ENCODE data around the gene LRRC8E. TPM values are rescaled to one million over a fixed set of nuclear protein-coding genes. Genes with fewer than 3 reads are reported as not detected.

Gene LRRC8E
- total RNA-seq, 1 donor from 2014 or later, result 3.0 TPM

DNA sequence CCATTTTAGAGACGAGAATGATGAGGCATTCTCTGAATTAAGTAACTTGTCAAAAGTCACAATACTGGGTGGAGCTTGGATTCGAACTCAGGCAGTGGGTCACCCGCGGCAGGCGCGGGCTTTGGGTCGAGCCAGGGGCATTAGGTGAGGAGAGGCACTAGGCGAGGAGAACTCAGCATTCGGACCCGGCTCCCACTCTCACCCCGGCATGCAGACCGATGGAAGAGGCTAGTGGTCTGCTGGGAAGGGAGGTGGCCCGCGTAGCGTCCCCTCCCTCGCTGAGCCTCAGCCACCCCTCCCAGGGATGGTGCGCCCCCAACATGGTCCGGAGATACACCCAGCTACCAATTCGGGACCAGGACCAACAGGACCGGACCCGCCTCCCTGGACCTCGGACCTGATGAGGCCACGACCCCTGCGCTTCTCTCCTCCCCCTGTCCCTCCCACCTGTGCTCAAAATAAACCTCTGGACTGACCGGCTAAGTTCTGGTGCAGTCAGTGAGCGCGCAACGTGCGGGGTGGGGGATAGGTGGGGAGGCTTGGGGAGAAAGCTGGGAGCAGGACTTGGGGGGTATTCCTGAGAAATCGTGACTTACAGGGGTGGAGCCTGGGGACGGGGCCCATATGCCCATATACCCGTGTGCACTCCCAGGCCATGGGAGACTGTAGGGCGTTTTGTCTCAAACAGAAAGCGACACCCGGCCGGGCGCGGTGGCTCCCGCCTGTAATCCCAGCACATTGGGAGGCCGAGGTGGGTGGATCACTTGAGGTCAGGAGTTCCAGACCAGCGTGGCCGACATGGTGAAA lies 30.5 kb downstream of the LRRC8E start:
- DNase-seq (ENCODE audit: extremely low read depth, low read depth, low spot score), result no peak

DNA sequence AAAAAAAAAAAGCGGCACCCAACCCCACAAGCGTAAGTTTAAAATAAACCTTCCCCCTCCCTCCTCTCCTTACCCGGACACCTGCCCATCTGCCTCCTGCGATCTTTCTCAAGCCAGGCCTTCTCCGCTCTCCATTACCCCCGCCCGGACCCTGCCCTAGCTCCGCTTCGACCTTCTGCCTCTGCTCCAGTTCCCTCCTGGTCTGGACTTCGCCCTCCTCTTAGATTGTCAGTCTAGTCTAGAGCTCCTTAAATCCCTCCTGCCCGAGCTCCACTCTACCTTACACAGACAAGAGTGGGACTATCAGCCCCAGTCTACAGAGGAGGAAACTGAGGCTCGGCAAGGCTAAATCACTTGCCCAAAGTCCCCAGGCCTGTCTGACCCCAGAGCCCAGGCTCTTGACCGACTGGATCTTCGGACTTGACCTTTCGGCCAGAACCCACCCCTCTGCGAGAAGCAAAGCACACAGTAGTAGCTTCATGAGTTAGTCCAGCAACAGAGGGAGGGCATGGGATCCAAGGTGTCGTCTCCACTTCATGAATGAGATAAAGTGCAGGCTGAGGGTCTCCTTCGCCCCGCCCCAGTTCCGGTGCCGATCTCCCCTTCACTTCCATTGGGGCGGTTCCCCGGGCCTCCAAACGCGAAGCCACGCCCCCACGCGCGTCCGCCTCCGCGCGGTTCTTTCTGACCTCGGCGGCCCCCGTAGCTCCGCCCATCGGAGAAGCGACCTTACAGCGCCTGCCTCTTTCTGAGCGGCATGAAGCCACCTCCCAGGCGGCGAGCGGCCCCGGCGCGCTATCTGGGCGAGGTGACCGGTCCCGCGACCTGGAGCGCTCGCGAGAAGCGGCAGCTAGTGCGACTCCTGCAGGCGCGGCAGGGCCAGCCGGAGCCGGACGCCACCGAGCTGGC lies 31.6 kb downstream of the LRRC8E start, which contains the start of gene SNAPC2:
SNAPC2 (plus strand) TSS at position 729 of the 909 bp plus-strand sequence; CDS start at position 758, 29 bp downstream.
- no peak for DNase-seq (ENCODE audit: extremely low read depth, low read depth, low spot score)

DNA sequence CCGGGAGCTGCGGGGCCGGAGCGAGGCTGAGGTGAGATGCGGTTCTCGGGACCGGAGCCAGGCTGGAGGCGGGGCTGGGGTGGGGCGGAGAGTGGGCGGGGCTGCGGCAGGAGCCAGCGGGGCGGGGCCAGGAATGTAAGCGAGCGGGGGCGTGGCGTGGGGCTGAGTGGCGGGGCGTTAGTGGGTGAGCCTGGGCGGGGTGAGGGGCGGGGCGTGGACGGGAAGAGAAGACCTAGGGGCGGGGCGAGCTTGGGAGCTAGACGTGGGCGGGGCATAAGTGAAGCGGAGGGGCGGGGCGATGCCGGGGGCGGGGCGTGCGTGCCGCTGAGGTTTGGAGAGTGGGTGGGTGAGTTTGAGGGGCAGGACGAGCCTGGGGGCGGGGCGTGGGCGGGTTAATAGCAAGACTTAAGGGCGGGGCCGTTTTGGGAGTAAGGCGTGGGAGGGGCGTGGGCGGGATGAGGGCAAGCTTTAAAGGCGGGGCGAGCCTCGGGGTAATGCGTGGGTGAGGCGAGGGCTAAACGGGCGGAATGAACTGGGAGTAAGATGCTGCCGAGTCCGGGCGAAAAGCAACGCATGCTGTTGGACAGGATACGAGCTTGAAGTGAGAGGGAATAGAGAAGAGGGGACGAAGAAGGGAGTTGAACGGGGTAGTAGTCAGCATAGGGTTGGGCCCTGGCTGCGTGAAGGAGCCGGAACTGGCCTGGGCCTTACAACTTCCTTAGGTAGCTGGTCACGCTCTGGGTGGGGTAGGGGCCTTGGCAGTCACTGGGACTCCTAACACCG lies 32.4 kb downstream of the LRRC8E start:
- DNase-seq (ENCODE audit: extremely low read depth, low read depth, low spot score), result no peak

DNA sequence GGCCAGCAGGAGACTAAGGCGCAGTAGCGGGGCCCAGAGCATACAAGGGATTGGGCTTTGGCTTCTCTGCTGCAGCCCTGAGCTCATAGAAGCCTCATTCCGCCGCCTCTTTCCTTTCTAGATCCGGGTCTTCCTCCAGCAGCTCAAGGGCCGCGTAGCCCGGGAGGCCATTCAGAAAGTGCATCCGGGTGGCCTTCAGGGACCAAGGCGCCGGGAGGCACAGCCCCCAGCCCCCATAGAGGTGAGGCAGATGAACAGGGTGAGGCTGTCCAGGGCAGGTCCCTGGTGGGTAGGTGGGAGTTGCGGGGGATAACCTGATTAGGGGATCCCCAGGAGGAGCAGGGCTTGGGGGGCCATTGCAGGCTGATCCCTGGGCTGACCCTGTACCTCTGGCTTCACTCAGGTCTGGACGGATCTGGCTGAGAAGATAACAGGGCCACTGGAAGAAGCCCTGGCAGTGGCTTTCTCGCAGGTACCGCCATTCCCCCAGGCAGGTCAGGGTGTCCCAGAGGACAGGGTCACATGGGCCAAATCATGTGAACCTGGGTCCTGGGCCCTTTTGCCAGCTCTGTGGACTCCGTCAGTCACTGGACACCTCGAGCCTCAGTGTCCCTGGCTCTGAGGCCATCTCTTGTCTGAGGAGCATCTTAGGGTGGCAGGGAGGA lies 33.1 kb downstream of the LRRC8E start:
- DNase-seq (ENCODE audit: extremely low read depth, low read depth, low spot score), result no peak

DNA sequence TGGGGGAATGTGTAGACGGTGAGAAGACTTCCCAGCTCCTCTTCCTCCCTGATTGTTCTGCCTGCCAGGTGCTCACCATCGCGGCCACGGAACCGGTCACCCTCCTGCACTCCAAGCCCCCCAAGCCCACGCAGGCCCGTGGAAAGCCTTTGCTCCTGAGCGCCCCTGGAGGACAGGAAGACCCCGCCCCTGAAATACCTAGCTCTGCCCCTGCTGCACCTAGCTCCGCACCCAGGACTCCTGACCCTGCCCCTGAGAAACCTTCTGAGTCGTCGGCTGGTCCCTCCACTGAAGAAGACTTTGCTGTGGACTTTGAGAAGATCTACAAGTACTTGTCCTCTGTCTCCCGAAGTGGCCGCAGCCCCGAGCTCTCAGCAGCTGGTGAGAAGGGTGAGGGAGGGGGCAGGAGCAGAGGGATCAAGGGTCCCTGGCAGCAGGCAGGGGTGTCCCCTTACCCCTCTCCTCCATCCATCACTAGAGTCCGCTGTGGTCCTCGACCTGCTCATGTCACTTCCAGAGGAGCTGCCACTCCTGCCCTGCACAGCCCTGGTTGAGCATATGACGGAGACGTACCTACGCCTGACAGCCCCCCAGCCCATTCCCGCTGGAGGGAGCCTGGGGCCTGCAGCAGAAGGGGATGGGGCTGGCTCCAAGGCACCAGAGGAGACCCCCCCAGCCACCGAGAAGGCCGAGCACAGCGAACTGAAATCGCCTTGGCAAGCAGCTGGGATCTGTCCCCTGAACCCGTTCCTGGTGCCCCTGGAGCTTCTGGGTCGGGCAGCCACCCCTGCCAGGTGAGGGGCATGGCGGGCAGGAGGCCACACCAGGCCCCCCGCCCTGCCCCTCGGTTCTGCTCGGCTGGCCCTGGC lies 33.9 kb downstream of the LRRC8E start:
- DNase-seq (ENCODE audit: extremely low read depth, low read depth, low spot score), result no peak

DNA sequence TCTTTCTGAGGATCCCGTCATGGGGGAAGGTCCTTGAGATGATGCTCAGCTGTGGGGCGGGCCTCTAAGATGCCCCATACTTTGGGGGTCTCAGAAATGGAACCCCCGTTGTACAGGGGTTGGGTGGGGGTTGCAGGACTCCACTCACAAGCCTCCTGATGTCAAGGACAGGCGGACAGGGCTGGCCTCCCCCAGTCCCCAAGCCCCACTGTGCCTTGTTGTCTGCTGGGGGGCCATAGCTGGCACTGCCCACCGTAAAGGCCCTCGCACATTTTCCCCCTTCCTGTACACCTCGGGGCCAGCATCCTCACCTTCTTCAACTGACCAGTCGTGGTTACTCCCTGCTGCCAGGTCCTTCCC lies 34.5 kb downstream of the LRRC8E start:
- no peak for DNase-seq (ENCODE audit: extremely low read depth, low read depth, low spot score)

DNA sequence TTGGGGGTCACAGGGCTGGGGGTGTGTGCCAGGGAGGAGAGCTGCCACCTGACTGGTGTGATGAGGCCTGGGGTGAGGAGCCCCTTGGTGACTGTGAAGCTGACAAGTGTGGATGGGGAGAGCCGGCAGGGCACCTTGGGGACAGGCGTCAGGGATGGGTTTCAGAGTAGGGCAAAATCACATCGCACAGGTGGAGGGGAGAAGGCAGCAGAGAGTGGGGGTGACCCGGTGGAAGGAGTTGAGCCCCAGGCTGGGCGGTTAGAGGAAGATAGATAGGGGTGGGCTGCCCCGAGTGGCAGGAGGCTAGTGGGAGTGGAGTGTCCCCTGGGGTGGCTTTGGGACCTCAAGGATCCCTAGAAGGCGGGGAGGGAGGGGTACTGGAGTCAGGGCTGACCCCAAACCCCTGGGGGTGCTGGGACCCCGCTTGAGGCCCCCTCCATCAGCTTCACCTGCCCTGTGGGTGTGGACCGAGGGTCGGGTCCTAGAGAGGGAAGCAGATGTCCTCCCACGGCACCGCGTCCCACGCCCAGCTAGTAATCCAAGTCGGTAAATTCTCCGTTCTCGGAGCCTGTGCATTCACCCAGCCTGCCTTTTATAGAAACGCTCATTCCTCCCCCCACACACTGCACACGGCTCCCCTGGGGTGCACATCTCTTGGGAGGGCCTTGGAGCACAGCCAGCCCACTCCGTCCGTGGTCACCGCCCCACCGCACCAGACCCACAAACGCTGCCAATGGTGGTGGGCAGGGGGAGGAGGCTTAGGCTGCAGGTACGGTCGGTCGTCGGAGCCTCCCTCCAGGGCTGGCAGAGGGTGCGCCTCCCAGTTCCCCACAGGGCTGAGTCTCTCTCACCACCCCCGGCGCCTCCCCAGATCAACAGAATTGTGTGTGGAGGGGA lies 35.2 kb downstream of the LRRC8E start:
- DNase-seq (ENCODE audit: extremely low read depth, low read depth, low spot score), result no peak

DNA sequence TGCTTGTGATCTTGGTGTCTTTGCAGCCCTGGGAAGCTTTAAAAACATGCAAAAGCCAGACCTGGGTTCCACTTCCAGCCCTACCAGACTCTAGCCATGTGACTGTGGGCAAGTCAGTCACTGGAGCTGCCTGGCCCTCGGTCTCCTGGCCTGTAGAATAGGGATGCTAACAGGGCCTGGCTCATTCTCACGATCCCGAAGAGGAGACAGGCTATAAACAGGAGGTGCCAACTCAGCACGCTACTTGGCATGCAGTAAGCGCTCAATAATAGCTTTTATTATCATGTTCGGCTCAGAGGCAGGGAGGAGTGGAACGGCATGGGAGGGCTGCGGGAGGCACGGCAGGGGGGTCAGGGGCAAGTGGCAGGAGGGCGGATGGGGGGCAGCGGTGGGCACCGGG lies 35.9 kb downstream of the LRRC8E start:
- DNase-seq (ENCODE audit: extremely low read depth, low read depth, low spot score), result no peak

DNA sequence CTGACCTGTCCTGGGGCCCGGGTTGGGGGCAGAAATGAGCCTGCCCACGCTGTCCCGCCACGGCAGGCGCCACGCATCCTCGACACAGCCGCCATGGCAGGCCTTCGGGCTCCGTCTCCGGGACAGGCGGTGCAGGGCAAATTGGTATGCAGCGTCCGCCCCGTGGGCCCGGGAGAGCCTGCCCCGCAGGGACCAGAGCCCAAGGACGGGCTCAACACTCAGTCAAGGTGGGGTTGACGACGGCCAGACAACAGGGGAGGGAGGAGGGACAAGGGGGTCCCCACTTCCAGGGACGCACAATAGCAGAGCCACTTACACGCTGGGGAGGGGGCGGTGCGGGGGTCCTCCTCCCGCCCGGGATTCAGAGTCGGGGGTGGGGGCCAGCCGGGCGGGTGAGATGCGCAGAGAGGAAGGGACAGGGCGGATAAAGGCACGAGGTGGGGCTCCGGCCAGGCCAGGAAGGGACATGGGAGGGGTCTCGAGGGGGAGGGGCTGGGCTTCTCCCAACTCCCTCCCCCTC lies 36.4 kb downstream of the LRRC8E start:
- no peak for DNase-seq (ENCODE audit: extremely low read depth, low read depth, low spot score)

DNA sequence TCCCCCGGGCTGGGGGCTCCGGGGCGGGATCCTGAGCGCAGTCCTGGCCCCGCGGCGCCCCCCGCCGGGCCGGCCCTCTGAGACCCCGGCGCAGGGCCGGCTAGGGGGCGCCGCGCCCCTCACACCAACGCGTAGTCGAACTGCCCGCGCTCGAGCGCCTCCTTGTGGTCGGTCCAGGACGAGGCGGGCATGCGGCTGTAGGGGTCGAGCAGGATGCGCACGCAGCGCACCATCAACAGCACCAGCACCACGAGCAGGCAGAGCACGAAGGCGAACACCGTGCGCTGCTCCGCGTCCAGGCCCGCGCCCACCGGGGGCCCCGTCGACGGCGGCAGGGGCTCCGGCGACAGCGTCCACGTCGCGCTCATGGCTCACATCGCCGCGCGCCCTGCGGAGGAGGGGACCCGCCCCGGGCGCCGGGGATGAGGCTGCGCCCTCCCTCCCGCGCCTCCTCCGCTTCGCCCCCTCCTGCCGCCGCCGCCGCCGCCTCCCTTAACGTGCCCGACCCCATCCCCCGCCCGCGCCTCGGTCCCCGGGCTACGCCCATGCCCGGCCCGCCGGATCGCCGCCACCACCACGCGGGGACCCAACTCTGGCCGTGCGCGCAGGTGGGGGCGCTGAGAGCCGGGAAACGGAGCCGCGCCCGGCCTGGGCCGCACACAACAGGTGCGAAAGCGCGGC lies 37.0 kb downstream of the LRRC8E start:
- no peak for DNase-seq (ENCODE audit: extremely low read depth, low read depth, low spot score)

DNA sequence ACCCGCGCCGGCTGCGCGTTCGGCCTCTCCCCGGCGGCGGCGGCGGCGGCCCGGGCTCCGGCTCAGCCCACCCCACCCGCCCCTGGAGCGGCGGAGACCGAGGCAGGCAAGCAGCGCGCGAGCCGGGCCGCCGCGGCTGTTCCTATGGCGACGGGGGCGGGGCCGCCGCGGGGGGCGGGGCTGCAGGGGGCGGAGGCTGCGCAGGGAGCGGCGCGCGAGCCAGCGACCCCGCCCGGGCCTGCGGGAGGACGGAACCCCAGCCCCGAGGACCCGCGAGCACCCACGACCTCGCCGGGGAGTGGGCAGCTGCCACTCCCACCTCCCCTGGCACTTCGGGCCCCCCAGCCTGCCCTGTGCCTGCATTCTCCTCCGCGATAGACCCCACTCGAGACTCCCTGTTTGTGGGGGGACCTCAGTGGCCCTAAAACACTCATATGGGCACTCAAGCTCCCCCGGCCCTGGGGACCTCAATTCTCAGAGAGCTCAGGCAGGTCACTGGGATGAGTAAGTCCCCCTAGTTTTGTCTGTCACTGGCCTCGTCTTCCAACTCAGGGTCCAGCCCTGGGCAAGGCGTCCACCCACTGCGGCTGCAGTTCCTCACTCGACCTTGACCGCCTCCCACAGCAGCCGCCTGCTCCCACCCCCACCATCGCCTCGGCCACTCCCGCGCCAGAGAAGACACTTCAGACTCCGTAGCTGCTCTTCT lies 37.9 kb downstream of the LRRC8E start, which contains the start of gene CTXN1:
CTXN1 (minus strand) TSS at position 115 of the 706 bp plus-strand sequence. CDS start 597 bp downstream, outside the sequence.
- no peak for DNase-seq (ENCODE audit: extremely low read depth, low read depth, low spot score)

DNA sequence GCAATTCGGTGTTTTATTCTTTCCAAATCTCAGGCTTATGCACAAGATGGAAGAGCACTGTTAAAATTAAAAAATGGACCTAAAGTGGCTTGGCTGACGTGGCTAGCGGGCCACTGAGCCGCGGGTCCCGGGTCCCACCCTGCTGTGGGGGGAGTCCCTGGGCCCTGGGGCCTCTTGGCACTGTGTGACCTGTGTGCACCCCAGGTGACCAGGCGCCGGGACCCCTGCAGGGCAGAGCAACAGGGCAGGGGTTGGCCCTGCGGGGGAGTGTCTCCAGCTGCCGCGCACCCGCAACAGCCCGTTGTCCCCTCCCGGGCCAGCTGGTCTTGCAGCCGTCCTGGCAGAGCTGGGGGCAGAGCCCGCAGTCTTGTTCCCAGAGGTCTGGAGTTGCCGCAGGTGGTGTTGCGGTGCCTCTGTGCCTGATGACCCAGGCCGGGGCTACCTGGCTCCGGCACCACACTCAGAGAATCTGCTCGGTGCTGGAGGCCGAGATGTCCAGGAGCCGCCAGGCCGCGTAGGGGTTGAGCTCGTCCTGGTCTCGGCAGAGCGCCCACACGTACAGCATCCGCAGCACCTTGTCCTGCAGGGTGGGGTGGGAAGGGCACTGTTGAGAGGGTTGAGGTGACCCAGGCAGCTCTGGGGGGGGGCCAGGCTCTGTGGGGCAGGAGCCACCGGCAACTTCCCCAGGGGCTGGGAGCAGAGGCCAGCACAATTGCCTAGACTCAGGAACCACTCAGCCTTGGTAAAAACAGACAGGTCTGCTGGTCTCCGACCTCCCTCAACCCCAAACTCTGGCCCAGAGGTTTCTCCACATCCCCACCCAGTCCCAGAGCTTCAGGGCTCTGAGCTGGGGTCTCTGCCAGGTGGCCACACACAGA lies 38.7 kb downstream of the LRRC8E start:
- no peak for DNase-seq (ENCODE audit: extremely low read depth, low read depth, low spot score)

DNA sequence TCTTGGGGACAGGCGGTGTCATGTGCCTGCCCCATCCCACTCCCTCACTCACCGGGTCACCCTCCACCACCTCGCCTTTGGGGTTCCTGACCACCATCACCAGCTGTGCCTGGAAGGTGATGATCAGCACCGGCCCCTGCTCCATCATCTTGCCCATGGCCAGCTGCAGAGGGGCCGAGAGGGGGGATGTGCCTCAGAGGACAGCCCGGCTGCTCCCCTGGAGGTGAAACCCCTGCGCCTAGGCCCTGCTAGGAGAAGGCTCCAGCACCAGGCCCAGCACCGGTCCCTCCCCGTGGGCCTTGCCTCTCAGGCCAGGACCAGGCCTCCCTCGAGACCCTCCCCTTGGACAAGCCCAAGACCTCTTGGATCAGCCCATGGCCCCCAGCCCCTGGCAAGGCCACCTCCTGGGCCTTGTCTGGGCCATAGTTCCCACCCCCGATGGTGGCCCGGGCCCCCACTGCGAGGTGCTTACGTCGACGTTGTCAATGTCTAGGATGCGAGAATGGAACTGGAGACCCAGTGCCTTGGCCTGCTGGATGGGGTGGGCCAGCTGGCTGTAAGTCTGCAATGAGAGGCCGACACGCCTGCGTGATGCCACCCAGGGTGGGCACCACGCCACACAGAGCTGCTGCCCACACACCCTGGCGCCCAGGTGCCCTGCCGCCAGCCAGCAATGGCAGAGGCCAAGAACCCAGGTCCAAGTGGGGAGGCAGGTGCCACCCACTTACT lies 39.5 kb downstream of the LRRC8E start:
- no peak for DNase-seq (ENCODE audit: extremely low read depth, low read depth, low spot score)

DNA sequence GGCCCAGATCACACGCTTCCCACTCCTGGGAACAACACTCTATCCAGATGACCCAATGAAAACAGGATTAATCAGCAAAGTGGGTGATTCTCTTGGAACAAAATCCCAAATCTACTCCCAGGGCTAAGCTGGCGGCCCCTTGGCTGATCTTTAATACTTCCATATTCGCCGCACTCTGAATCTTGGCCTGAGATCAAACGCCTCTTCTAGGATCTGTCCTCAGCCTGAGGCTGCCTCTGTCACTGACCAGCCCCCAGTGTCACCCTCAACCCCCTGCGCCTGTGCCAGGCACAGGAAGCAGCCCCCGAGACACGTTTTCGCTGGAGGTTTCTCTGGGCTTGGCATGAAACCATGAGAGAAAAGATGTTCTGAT lies 40.0 kb downstream of the LRRC8E start:
- DNase-seq (ENCODE audit: extremely low read depth, low read depth, low spot score), result no peak
